GM21619 (cell line): ENCODE data around the gene C16orf78.
A peak's percentile ranks its signal among the peaks of the same experiment; 100 is the strongest.
"Not testable (repeated sequence)": the region's sequence is repeated elsewhere in the genome, so short reads cannot be mapped to it uniquely, and the experiment has no call there.

Experiments
- ATAC-seq: cut with Tn5 transposase; IDR thresholded peaks from one replicate; pipeline ENCODE4 v1.9.1; 2021; ENCODE audit not compliant: unreplicated experiment

The C16orf78 gene

GRCh38 chr16:49349446-49350168, 24.0 kb upstream of the C16orf78 start:
- no peak for ATAC-seq

GRCh38 chr16:49350265-49351095, 23.1 kb upstream of the C16orf78 start:
- peak; percentile 53 for ATAC-seq

GRCh38 chr16:49351096-49351487, 22.5 kb upstream of the C16orf78 start:
- ATAC-seq = no peak

DNA sequence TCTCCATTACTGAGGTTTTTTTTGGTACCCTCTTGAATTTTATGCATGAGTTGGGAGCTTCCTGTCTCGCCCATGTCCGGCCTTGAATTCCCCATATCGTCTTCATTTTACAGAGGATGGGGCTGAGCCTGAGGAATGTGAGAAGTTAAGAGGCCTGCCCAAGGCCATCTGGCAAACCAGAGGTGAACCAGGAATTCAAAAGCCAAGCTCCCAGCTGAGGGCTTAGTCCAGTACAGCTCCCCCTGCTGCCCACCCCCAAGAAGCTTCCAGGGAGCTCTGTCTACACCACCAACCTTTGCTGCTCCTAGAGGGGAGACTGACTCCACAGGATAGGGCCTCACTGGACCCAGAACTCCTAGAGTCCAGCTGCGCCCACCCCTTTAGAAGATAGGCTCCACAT, 20.7 kb upstream of the C16orf78 start:
- no peak for ATAC-seq

GRCh38 chr16:49353680-49354079, 19.9 kb upstream of the C16orf78 start:
- no peak for ATAC-seq

DNA sequence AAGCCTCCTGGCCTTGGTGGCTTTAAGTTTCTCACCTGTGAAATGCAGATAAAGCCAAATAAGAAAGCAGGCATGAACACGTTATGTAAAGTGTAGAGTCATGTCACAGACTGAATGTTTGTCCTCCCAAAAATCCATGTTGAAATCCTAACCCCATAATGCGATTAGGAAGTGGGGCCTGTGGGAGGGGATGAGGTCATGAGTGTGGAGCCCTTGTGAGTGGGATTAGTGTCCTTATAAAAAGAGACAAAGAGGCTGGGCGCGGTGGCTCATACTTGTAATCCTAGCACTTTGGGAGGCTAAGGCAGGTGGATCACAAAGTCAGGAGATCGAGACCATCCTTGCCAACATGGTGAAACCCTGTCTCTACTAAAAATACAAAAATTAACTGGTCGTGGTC, 19.5 kb upstream of the C16orf78 start:
- no peak for ATAC-seq

- no peak for ATAC-seq
These were observed 18.6 kb upstream of the C16orf78 start for GRCh38 chr16:49354991-49355390.

GRCh38 chr16:49355933-49356665, 17.5 kb upstream of the C16orf78 start:
- ATAC-seq = no peak

DNA sequence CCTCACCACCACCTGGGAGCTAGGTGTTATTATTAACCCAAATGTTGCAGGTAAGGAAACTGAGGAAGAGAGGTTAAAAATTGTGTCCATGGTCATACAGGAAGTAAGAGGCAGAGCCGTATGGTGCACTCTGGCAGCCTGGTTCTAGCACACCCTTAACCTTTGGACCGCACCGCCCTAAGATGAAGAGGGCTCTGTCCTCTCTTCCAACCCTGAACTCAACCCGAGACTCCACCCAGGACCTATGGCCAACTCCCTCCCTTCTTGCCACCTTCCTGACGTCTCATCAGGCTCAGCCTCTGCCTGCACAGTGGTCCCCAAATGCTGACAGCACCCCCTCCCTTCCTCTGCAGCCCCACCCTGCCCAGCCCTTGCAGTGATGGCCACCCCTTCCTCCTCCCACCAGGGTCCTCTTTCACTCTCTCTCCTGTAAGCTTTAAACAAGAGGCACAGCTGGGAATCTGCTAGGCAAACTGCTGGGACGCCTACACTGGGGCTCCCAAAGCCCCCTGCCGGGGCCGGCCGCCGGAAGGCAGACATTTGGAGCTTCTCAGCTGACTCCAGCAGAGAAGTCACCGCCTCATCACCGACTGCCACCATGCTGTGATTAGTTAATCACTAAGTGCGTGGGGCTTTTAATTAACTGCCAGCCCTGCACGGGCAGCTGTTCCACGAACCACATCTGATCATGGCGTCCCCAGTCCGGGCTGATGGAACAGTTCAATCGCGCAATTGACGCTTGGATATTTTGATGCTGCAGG, 16.7 kb upstream of the C16orf78 start:
- ATAC-seq = no peak

GRCh38 chr16:49359591-49359990, 14.0 kb upstream of the C16orf78 start:
- ATAC-seq = no peak

GRCh38 chr16:49361731-49362130, 11.9 kb upstream of the C16orf78 start:
- not testable (repeated sequence) for ATAC-seq

DNA sequence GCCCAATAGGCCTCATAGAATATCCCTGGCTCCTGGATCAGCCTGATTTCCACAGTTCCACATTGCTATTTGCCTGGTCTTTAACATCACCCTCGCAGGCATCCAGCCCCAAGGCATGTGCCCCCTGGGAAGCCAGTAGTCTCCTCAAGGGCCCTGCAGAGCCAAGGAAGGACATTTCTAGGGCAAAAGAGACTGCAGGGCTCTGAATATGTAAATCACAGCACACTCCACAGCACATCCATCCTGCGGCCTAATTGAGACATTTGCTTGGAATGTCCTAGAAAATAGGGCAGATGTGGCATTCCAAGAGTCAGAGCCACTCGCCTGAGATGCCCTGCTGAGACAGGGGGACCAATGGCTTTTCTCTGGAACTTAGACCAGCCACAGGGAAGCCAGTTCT, 11.4 kb upstream of the C16orf78 start:
- ATAC-seq = no peak

GRCh38 chr16:49365711-49366509, 7.7 kb upstream of the C16orf78 start:
- ATAC-seq = peak; percentile 84

DNA sequence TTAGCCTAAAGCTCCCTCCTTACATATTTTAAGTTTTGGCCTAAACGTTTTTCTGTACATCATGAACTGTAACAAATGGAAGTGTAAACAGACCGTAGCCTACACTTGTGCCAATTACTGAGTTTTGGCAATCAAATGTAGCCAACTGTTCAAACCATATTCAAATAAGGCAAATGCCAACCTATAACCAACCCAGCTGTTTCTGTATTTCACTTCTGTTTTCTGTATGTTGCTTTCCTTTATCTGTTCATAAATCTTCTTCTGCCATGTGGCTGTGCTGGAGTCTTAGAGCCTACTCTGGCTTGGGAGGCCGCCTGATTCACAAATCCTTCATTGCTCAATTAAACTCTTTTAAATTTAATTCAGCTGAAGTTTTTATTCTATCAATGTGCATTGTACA, 6.9 kb upstream of the C16orf78 start:
- ATAC-seq = peak; percentile 52

GRCh38 chr16:49369651-49370611, 3.7 kb upstream of the C16orf78 start:
- ATAC-seq = no peak

DNA sequence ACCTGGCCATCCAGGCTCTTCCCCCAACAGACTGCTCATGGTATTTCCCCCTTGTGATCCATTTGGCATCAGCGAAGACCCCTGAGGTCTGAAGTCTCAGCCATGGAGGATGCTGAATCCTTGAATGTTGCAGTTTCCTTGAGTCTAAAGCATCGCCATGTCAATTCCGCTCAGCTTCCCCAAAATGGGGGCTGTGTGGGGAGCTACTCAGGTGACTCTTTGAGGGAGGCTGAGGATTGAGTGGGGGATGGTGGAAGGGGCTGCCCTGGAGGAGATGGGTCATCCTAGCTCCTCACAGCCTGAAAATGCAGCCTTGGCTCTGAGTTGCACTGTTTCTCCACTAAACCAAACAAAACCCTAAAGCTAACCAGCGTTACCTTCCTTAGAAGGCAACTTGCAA, 2.6 kb downstream of the C16orf78 start:
- ATAC-seq = no peak

DNA sequence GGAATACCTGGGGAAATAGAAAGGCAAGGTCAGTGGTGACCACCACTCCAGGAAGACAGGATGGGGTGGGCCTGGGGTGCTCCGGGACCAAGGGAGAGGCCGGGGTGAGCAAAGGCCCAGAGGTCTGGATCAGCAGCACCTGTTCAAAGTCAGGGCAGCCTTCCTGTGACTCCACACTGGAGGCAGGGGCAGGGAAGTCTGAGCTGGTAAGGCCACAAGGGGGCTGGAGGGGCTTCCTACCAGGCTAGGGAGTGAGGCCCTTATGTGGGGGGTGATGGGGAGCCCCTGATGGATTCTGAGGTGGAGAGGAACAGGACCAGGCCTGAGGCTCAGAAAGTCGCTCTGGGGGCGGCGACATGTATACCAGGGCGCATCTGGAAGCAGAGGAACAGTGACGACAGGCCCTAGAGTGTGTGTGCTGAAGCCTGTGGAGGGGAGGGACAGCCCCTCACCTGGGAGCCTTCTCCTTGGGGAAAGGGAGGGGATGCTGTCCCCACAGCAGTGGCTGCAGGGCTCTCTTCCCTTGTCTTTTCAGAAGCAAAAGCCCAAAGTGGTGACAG, 3.7 kb downstream of the C16orf78 start:
- no peak for ATAC-seq

- ATAC-seq = no peak
These were observed 4.6 kb downstream of the C16orf78 start for GRCh38 chr16:49378238-49378637.

DNA sequence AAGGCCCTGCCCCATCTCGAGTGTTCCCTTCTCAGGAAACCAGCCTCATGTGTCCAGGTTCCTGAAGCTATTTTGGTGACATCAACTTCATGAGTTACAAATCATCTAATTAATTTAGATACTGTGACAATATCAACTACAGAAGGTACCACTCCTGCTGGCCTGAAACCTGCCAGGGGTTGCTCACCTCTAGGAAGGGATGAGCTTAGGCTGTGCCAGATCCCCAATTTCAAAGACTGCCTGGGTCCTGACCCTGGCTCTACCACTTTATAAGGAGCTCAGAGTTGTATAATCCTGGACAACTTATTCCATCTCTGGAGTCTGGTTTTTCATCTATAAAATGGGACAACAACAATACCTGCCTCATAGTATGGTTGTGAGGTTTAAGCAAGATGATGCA, 5.2 kb downstream of the C16orf78 start:
- ATAC-seq = no peak
